Measurements from ENCODE around the gene MMRN2. TPM values are rescaled to one million over a fixed set of nuclear protein-coding genes. Genes with fewer than 3 reads are reported as not detected.
A peak's percentile ranks its signal among the peaks of the same experiment; 100 is the strongest.

Gene MMRN2
- total RNA-seq, 1 experiment from 2014 or later, result 1.9 TPM

- peak; percentile 43 for DNase-seq (ENCODE audit: low read depth)
These were observed 13.0 kb upstream of the MMRN2 start for GRCh38 chr10:86970162-86970981.

GRCh38 chr10:86969421-86970041 is 12.1 kb upstream of the MMRN2 start:
- DNase-seq (ENCODE audit: low read depth), result peak; percentile 87

DNA sequence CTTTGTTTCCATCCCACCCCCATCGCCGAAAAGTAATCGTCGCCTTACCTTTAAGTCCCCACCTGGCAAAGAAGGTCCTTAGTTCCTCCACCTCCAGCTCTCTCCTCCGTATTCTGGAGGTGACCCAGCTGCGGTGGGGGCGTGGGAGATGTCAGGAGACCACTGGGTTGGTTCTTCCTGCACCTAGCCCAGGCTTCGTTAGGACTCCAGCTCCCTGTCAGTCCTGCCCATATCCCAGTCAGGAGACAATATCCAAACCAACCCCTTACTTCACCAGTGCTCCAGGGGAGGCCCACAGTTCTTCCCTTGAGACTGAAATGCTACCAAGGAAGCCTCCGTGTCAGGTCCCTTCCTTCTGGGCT is 11.6 kb upstream of the MMRN2 start:
- DNase-seq (ENCODE audit: low read depth), result no peak

GRCh38 chr10:86968271-86968993 is 11.0 kb upstream of the MMRN2 start, which contains the start of gene ADIRF:
Gene ADIRF, plus strand, starts transcription at chr10:86968482. Its CDS starts 63 bp downstream, at chr10:86968545.
- DNase-seq (ENCODE audit: low read depth), result no peak

DNA sequence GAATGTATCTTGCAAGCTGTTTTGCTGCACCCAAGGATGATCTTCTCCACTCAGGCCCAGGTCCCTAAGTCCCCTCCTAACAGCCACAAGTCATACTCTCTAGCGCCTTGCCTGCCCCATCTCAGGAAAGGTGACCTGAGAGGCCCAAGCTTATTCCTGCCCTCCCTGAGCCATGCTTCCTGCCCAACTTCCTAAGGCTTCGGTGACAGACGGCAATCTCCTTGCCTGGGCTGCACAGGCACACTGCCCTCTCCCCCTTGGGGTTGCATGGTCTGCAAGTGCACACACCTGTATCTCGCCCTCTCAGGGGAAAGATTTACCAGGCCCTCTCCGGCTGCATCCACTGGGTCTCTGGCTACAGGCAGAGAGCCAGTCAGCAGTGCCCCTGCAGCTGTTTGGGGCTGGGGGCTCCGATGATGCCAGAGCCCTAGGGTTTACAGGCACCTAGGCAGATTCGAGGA is 10.1 kb upstream of the MMRN2 start:
- no peak for DNase-seq (ENCODE audit: low read depth)

DNA sequence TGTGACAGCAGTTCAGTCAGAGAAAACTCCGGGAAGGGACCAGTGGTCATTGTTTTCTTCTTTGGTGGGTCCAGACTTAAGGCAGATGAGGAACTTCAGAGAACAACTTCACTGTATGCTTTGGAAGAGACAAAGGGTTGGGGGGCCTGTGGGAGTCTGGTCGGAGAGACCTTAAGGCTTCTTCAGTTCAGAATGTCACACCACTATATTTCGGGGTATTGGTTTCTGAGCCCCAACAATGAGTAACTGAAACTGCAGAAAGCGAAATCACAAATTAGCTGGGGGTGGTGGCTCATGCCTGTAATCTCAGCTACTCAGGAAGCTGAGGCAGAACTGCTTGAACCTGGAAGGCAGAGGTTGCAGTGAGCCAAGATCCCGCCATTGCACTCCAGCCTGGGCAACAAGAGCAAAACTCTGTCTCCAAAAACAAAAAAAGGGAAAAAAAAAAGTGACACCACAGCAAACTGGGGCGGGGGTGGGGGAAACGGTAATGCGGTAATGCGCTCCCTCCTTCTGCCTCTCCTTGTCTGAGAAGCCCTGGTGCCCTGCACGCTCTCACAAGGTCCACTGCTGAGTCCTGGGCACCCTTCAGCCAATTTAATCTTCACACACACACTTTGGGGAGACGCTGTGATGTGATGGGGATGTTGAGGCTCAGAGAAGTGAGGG is 8.7 kb upstream of the MMRN2 start:
- DNase-seq (ENCODE audit: low read depth), result no peak

DNA sequence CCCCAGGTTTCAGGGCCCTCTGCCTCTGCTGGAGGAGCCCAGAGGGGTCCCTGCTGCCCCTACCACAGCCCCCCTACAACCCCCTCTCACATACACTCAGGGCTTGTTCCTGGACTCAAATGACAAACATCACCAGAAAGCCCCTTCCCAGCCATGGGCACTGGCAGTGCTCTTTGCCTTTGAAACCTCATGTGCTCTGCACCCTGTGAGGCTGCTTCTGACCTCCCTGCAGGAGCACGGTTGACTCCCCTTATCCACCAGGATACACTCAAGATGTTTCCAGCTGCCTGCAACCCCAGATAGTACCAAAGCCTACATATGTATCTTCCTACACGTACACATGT is 7.4 kb upstream of the MMRN2 start:
- no peak for DNase-seq (ENCODE audit: low read depth)

DNA sequence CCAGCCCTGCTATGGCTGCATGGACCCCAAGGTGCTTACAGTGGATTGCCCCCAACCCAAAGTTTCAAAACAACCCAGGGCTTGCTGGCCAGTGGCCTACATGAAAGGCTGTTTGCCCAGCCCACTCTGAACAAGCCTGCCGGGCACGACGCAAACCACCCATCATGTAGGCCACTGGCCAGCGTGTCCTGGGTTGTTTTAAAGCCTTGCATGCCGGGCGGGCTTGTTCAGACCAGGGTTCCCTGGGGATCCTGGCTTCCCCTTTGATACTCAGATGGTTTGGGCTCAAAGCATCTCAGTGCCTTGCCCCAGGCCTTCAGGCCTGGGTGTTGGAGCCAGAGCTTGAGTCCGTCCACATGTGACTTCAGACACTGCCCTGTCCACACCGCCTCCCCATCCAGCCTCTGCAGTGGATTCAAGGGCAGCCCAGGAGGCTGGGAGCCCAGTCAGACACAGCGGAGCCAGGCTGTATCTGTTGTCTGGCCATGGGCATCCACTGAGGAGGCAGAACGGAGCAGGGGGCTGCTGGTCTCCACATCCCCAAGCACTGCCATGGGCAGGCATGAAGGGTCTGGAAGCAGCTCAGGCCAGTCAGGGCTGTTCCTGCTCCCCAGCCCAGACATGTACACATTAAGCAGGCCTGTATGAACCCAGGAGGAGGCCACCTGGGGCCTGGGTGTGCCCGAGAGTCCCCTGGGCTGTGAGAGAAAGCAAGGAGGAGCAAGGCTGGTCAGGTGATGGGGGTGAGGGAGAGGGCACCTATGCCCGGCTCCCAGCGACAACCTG is 6.8 kb upstream of the MMRN2 start:
- no peak for DNase-seq (ENCODE audit: low read depth)

DNA sequence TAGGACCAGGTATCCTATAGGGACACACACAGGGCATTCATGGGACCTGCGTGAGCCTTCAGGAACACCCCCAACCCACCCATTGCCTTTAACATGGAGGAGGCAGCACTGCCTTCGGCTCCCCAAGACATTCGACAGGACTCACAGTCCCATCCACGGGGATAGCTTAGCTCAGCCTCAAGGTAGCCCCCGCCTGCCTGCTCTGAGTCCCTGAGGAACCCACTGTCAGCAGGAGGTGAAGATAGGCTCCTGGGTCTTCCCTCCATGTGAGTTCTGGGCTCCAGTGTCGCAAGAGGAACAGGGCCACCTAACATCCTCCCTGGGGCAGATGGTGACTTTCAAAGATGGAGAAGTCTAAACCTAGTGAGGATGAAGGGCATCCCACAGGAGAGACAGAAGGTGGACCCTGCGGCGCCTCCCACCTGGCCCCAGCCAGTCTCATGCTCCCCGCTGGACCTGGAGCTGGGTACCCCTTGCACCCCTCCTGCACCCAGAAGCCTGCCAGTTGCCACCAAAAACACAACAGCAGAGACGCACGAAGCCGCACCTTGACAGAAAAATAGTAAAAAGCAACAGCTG is 6.0 kb upstream of the MMRN2 start:
- no peak for DNase-seq (ENCODE audit: low read depth)

DNA sequence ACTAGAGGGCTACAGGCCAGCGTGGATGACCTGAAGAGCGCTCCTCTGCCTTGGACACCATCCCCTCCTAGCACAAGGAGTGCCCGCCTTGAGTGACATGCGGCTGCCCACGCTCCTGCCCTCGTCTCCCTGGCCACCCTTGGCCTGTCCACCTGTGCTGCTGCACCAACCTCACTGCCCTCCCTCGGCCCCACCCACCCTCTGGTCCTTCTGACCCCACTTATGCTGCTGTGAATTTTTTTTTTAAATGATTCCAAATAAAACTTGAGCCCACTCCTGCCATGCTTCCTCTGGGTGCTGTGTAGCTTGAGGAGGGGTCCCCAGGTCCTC is 5.5 kb upstream of the MMRN2 start:
- no peak for DNase-seq (ENCODE audit: low read depth)

DNA sequence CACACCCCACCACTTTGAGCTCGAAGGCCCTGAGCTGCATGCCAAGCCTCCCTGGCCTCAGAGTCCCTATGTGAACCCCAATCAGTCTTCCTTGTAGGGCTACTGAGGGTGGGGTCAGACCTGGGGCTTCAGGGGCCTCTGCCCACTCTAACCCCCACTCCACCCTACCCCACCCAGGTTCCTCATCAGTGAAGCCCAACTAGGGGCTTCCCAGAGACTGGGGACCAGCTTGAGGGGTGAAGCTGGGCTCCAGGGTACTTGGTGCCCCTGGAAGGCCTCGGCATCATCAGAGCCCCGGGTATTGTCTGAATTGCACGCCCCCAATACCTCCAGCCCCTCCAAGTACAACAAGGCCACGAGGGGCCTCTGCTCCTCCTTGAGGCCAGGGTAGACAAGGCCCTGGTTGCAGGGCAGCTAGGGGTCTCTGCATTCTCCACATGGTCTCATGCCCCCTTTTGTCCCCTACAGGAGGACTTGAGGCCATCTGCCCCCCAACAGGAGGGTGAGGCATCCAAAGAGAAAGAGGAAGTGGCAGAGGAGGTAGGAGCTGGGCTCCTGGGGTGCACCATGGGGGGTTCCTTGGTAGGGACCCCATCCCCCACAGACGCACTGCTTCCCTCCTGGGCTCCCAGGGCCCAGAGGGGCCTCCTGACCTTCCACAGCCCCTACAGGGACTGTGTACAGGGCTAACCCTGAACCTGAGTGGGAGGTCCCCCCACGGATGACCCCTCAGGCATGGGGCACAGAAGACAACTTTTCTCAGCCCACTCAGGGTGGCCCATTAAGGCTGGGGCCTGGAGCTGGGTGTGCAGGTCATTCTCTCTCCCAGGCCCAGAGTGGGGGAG is 4.9 kb upstream of the MMRN2 start:
- DNase-seq (ENCODE audit: low read depth), result no peak

DNA sequence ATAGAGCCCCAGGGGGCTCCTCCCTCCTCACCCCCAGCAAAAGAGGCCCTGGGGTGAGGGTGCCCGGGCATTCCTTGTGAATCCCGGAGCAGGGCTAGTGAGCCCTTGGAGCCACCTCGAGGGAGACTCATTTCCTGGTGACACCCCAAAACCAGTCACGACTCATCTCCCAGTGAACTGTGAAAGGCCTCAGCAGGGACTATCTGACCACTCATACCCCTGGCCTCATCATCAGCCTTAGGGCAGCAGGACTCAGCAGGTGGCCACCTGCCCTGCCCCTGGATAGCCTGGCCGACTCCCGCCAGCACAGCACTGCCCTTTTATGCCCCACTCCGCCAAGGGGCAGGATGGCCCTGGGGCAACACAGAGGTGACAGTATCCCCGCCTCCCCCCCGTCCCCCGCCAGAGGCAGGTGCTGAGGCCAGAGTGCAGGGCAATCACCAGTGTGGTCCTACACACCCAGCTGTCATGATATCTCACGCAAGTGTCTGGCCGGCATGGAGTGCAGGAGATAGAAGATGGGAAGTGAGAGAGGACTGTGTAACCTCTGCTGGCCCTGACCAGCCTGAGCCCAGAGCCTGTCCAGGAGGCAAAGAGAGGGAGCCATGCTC is 4.2 kb upstream of the MMRN2 start:
- peak; percentile 57 for DNase-seq (ENCODE audit: low read depth)

DNA sequence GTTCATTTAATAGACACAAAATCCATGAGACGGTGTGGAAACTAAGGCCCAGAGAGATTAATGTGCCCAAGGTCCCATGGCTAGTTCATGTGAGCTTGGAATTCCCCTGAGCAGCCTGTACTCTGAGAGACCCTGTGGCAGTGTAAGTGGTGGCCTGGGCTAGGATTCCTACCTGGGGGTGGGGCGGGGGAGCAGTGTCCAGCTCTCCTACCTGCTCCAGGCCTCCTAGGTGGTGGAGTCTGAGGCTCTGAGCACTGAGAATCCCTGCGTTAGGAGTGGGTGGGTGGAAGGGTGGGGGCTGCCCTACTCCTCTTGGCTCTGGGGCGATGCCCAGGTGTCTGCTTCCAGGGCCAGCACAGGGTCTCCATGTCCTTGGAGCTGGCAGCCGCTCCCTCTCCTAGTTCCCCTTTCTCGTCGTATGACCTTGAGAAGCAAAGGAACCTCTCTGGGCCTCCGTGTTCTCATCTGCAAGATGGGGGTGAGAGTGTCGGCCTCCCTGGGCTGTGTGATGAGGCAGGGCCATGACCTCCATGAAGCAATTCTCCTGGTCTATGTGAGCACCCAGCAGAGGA is 3.5 kb upstream of the MMRN2 start:
- DNase-seq (ENCODE audit: low read depth), result no peak

DNA sequence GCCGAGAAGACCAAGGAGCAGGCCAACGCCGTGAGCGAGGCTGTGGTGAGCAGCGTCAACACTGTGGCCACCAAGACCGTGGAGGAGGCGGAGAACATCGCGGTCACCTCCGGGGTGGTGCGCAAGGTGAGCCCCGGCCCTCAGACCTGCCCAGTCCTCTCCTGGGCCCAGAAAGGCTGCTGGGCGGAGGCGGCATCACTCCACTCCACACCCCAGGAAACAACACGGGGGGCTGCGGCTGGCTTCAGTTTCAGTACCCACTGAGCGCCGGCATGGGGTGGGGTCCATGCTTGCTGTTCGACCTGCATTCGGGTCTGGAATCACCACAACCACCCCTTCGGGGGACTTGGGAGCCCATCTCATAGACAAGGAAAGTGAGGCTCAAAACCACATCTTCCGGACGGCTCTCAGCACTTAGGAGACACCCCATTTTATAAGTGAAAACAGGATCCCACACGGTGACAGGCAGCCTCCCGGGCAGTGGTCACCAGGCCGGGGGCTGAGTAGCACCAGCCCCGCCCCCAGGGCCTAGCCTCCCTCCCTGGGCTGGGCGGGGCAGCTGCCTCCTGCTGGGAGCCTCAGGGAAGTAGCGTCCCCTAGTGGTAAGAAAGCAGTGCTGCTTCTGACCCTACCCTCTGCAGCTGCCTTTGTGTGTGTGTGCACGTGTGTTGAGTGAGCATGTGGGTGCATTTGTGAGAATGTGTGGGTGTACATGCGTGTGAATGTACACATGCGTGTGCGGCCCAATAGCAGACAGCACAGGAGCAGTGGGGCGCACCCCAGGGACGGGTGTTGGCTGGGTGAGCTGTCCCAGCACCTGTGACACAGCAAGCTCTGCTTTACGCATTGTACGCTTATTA is 2.8 kb upstream of the MMRN2 start:
- peak; percentile 65 for DNase-seq (ENCODE audit: low read depth)

DNA sequence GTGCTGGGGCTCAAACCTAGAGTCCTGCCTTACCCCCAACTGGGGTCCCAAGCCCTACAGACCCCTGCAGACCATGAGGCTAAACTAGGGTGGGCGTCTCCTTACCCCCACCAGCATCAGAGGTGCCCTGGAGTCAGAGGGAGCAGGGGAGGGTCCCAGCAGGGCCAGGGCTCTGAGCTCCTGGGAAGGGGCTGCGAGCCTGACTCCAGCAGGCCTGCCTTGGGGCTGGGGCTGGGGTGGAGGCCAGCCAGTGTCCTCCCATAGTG is 2.3 kb upstream of the MMRN2 start:
- no peak for DNase-seq (ENCODE audit: low read depth)

DNA sequence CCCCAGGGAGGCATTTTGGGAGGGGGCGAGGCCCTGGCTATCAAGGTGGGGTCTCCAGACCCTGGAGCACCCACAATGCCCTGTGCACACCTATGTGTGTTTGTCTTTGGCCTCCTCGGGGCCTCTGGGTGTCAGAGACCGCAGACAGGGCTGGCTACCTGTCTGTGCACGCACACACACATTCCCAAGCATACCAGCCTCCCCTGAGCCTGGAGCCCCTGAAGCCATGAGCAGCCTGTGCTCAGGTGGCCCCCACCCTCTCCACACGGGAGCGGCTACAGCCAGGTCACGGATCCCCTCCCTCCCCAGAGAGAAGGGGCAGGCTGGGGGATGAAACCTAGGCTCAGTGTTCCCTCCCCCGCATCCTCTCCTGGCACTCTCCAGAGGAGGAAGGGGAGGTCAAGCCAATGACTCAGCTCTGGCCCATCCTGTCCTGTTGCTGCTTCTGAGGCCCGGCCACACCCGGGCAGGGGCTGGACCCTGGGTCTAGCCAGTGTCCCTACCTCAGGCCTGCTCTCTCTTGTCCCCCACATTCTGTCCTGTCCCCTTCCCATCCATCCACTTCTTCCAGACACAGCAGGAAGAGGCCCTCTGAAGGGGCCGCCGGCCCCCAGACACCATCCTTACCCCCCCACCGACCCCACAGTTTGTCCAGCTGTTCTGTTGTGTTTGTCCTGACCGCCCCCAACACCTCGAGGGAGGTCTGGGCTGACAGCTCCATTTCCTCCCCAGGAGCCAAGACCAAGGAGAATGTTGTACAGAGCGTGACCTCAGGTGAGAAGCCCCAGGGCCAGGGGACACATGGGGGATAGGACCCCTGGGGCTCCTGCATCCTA is 1.7 kb upstream of the MMRN2 start:
- DNase-seq (ENCODE audit: low read depth), result peak; percentile 70

DNA sequence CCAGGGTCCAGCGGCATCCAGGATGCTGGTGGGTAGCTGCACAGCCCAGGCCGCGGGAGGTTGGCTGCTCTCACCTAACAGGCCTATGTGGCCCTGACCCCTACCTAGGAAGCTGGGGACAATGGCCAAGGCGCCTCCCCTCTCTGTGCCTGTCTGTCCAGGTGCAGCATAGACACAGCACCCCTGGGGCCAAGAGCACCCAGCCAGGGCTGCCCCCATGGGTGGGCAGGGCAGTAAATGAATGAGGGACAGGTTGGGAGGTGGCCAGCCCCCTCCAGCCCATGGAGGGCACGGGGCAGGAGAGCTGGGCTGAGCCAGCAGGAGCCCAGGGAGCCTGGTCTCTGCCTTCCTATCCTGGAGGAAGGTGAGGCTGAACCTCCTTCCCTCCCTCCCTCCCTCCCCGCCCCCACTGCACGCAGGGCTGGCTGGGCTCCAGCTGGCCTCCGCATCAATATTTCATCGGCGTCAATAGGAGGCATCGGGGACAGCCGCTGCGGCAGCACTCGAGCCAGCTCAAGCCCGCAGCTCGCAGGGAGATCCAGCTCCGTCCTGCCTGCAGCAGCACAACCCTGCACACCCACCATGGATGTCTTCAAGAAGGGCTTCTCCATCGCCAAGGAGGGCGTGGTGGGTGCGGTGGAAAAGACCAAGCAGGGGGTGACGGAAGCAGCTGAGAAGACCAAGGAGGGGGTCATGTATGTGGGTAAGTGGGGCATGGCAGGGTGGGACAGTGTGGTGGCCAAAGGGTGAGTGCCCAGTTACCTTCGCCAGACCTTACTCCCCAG is 893 bp upstream of the MMRN2 start, which contains the start of gene SNCG:
Gene SNCG, plus strand, starts transcription at position 484 of the 785 bp plus-strand sequence. Its CDS starts 99 bp downstream, at position 583.
- DNase-seq (ENCODE audit: low read depth), result no peak

Data from LHCN-M2 (cell line).